IMR-90 (cell line): Measurements from ENCODE around the gene DISC1. TPM values are rescaled to one million over a fixed set of nuclear protein-coding genes. Genes with fewer than 3 reads are reported as not detected.

Experiments used
- ATAC-seq: fragments of 200-7000 bp; cut with Tn5 transposase; 2 replicates; pipeline ENCODE4 v1.9.1; 2020; ENCODE audit warnings: low read depth, mild to moderate bottlenecking, moderate library complexity
- BruUV-seq: library from RNA; stranded (reverse); fragments of 400-500 nt; replicated peaks from 2 replicates; lab custom pipeline; 2021; lab: Mats Ljungman, UMichigan
- CTCF ChIA-PET: fragments of 300-600 bp; formaldehyde crosslinking; extraction: SDS; loops from one replicate; lab custom pipeline; 2021; ENCODE audit warnings: antibody characterized with exemption; lab: Yijun Ruan, JAX
- POLR2A ChIA-PET: fragments of 300-600 bp; sonication (Branson Sonifier 250); formaldehyde crosslinking; loops from one replicate; lab custom pipeline; 2022; ENCODE audit warnings: antibody characterized with exemption; ENCODE audit not compliant: unreplicated experiment; lab: Charles Lee
- DNase-seq: peaks from one replicate; pipeline ENCODE4 v3.0.0; 2013
- H2AFZ ChIP-seq: replicated peaks from 2 replicates; pipeline ENCODE3; 2013; ENCODE audit warnings: low read length, mild to moderate bottlenecking; ENCODE audit not compliant: poor library complexity
- H2AK5ac ChIP-seq: 2 replicates; pipeline ENCODE4 v1.6.1; 2013; ENCODE audit warnings: low read depth, low read length, inconsistent platforms
- H2AK9ac ChIP-seq: replicated peaks from 2 replicates; pipeline ENCODE3; 2013; ENCODE audit warnings: mild to moderate bottlenecking, low read depth, low read length, moderate library complexity; ENCODE audit not compliant: poor library complexity
- H2BK120ac ChIP-seq: 2 replicates; pipeline ENCODE4 v1.6.1; 2013; ENCODE audit warnings: low read depth, low read length, inconsistent platforms
- H2BK15ac ChIP-seq: 3 replicates; pipeline ENCODE4 v1.6.1; 2013; ENCODE audit warnings: low read depth, low read length, inconsistent platforms
- H2BK20ac ChIP-seq: 2 replicates; pipeline ENCODE4 v1.6.1; 2013; ENCODE audit warnings: low read depth, mild to moderate bottlenecking, inconsistent platforms, low read length, moderate library complexity
- H2BK5ac ChIP-seq: 2 replicates; pipeline ENCODE4 v1.6.1; 2013; ENCODE audit warnings: mild to moderate bottlenecking, low read depth, low read length, inconsistent platforms; ENCODE audit not compliant: poor library complexity, severe bottlenecking
- H3K14ac ChIP-seq: replicated peaks from 2 replicates; pipeline ENCODE4 v1.6.1; 2013; ENCODE audit warnings: low read depth, low read length, inconsistent platforms
- H3K18ac ChIP-seq: 2 replicates; pipeline ENCODE4 v1.6.1; 2013; ENCODE audit warnings: low read depth, low read length, control low read depth
- H3K23ac ChIP-seq: 2 replicates; pipeline ENCODE4 v1.6.1; 2013; ENCODE audit warnings: low read depth, low read length, inconsistent platforms
- H3K27ac ChIP-seq: 2 replicates; pipeline ENCODE4 v1.5.1; 2013; ENCODE audit warnings: mild to moderate bottlenecking, control low read depth, low read length; ENCODE audit not compliant: insufficient read depth
- H3K27me3 ChIP-seq: 2 replicates; pipeline ENCODE4 v1.6.1; 2013; ENCODE audit warnings: low read length; ENCODE audit not compliant: control insufficient read depth, insufficient read depth
- H3K36me3 ChIP-seq: 2 replicates; pipeline ENCODE4 v1.6.1; 2013; ENCODE audit warnings: low read length, mixed read lengths; ENCODE audit not compliant: control insufficient read depth, insufficient read depth
- H3K4ac ChIP-seq: 2 replicates; pipeline ENCODE4 v1.6.1; 2013; ENCODE audit warnings: low read depth, low read length, inconsistent platforms
- H3K4me1 ChIP-seq: 2 replicates; pipeline ENCODE4 v1.6.1; 2013; ENCODE audit warnings: low read length, mixed read lengths; ENCODE audit not compliant: control insufficient read depth, insufficient read depth
- H3K4me2 ChIP-seq: 2 replicates; pipeline ENCODE4 v1.6.1; 2013; ENCODE audit warnings: low read depth, mild to moderate bottlenecking, control low read depth, low read length, moderate library complexity
- H3K4me3 ChIP-seq: 2 replicates; pipeline ENCODE4 v1.5.1; 2013; ENCODE audit warnings: low read depth, mild to moderate bottlenecking, control low read depth, low read length, moderate library complexity; ENCODE audit not compliant: insufficient read depth
- H3K56ac ChIP-seq: 2 replicates; pipeline ENCODE4 v1.6.1; 2013; ENCODE audit warnings: low read length, inconsistent platforms; ENCODE audit not compliant: insufficient read depth; ENCODE audit errors: extremely low read depth
- H3K79me1 ChIP-seq, 2 experiments: 2 replicates each; pipeline ENCODE4 v1.6.1; 2013; ENCODE audit warnings: low read length in 2 of 2, inconsistent platforms in 1 of 2, low read depth in 1 of 2
- H3K9ac ChIP-seq: 2 replicates; pipeline ENCODE4 v1.6.1; 2013; ENCODE audit warnings: low read depth, low read length, control low read depth
- H3K9me1 ChIP-seq: 2 replicates; pipeline ENCODE4 v1.6.1; 2013; ENCODE audit warnings: low read length, inconsistent platforms; ENCODE audit not compliant: insufficient read depth
- H3K9me3 ChIP-seq: 2 replicates; pipeline ENCODE4 v1.6.1; 2013; ENCODE audit warnings: low read length; ENCODE audit not compliant: control insufficient read depth, insufficient read depth
- H4K20me1 ChIP-seq: 2 replicates; pipeline ENCODE4 v1.6.1; 2013; ENCODE audit warnings: low read length, inconsistent platforms; ENCODE audit not compliant: insufficient read depth
- H4K5ac ChIP-seq: 2 replicates; pipeline ENCODE4 v1.6.1; 2013; ENCODE audit warnings: mild to moderate bottlenecking, low read depth, low read length, control low read depth
- H4K8ac ChIP-seq, 2 experiments: 2 replicates each; pipeline ENCODE4 v1.6.1; 2013; ENCODE audit warnings: low read depth in 2 of 2, low read length in 2 of 2, control low read depth in 1 of 2, inconsistent platforms in 1 of 2
- H4K91ac ChIP-seq: 2 replicates; pipeline ENCODE4 v1.6.1; 2013; ENCODE audit warnings: low read depth, low read length, inconsistent platforms; ENCODE audit not compliant: insufficient read depth
- BHLHE40 ChIP-seq: fragments of 150-350 bp; IDR thresholded peaks from 2 replicates; pipeline ENCODE4 v1.6.1; 2016; ENCODE audit warnings: mild to moderate bottlenecking, low read depth, low read length
- MAFK ChIP-seq: IDR thresholded peaks from 2 replicates; pipeline ENCODE4 v1.6.1; 2012; ENCODE audit warnings: low read depth, low read length, improper control_type of control experiment
- MAZ ChIP-seq: IDR thresholded peaks from 2 replicates; pipeline ENCODE4 v1.6.1; 2012; ENCODE audit warnings: low read depth, mild to moderate bottlenecking, low read length, improper control_type of control experiment, moderate library complexity, borderline replicate concordance
- NFE2L2 ChIP-seq: fragments of 150-350 bp; IDR thresholded peaks from 2 replicates; pipeline ENCODE4 v1.6.1; 2016; ENCODE audit warnings: low read depth, mild to moderate bottlenecking, low read length
- POLR2A ChIP-seq: IDR thresholded peaks from 2 replicates; pipeline ENCODE4 v1.6.1; 2012; ENCODE audit warnings: mild to moderate bottlenecking, low read depth, low read length
- RAD21 ChIP-seq: IDR thresholded peaks from 2 replicates; pipeline ENCODE4 v1.6.1; 2012; ENCODE audit warnings: low read length, improper control_type of control experiment
- RCOR1 ChIP-seq: IDR thresholded peaks from 2 replicates; pipeline ENCODE4 v1.6.1; 2012; ENCODE audit warnings: mild to moderate bottlenecking, low read length, improper control_type of control experiment; ENCODE audit not compliant: insufficient replicate concordance
- WGBS, 2 experiments: methylation state at CpG; one replicate each; pipeline versions ENCODE4 v1.1.5 to v1.1.7; 2013; ENCODE audit warnings: missing lambda C conversion rate in 2 of 2; ENCODE audit not compliant: insufficient read length in 1 of 2; ENCODE audit errors: extremely low coverage in 2 of 2; 5-methylcytosine and 5-hydroxymethylcytosine counted together
- dilution Hi-C: fragments of 300-500 bp; cut with HindIII; formaldehyde crosslinking; loops from one replicate; pipeline ENCODE4 v1.14.3; 2018; ENCODE audit warnings: low sequenced_read_pairs; ENCODE audit not compliant: unreplicated experiment
- in situ Hi-C: fragments of 300-500 bp; cut with MboI; formaldehyde crosslinking; loops from 3 replicates; pipeline ENCODE4 v1.14.3; 2019; ENCODE audit warnings: low sequenced_read_pairs, inconsistent platforms, mixed read lengths
- intact Hi-C: fragments of 100-400 bp; cut with micrococcal nuclease; formaldehyde crosslinking; loops from 2 replicates; pipeline ENCODE4 v1.10.0; 2022
- polyA plus RNA-seq, 3 experiments: library from polyadenylated mRNA; depleted of rRNA; stranded (reverse); fragments of >200 nt; gene quantifications; 2 replicates each; pipeline ENCODE4 v1.2.3, GENCODE V29; 2012; ENCODE audit warnings: low replicate concordance in 1 of 3
- total RNA-seq: library from RNA; depleted of rRNA; stranded (reverse); fragments of >200 nt; gene quantifications from 2 replicates; pipeline ENCODE4 v1.2.3, GENCODE V29; 2012
- TF ChIP-seq, protein P1 (sequence below): fragments of 150-350 bp; IDR thresholded peaks from 2 replicates; pipeline ENCODE4 v1.6.1; 2017; ENCODE audit warnings: mild to moderate bottlenecking, antibody characterized with exemption, low read length, low read depth

Gene DISC1
- total and polyA plus RNA-seq, 2 of the 4 experiments (the other 2 are of a cell fraction): 2.2 to 7.0 TPM

DNA sequence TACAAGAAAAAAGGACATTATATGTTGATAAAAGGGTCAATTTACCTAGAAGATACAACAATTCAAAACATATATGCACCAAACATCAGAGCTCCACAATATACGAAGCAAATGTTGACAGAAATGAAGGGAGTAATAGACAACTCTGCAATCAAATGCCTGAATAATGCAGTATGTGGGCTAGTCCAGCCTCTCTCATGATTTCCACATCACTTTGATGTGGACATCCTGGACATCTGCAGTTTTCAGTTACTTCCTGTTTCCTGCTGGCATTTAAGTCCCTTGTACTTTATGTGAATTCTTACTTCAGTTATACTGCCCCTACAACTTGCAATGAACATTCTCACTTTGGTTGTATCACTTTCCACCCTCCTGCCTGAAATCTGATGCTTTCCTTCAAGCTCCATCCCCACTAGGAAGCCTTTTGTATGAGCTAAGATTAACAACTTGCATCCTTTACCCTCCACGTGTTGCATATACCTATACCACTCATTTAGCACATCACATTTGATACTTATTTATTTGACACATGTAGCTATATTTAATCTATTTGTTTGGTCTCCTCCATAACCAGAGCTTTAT lies 36.7 kb downstream of the DISC1 start:
- Histone ChIP-seq H2BK120ac (no peak overlapping the region), H2BK20ac (no peak overlapping the region), H4K8ac (no peak overlapping the region), H4K91ac (no peak overlapping the region), H3K27ac (no peak overlapping the region), H2AK5ac (no peak overlapping the region), H3K79me1 (peaks cover 3 to 6% of the 10 kb centered on the region in 2 experiments; a peak in 2 of 4 replicates), H3K56ac (no peak overlapping the region), H3K4me1 (peaks cover 3% of the 10 kb centered on the region), H3K4me3 (no peak overlapping the region), H3K4ac (no peak overlapping the region), H3K14ac (no peak overlapping the region), H3K23ac (no peak overlapping the region), H2AK9ac (no peak overlapping the region), H3K18ac (no peak overlapping the region; the same call in 1 of the 2 replicates), H3K9me1 (peaks cover 3% of the 10 kb centered on the region; the same call in 1 of the 2 replicates), H4K20me1 (no peaks in the 10 kb centered on the region), H2AFZ (no peak overlapping the region), H3K27me3 (no peaks in the 10 kb centered on the region), H2BK5ac (no peak overlapping the region), H2BK15ac (no peak overlapping the region), H3K36me3 (no peaks in the 10 kb centered on the region), H3K4me2 (no peak overlapping the region), H3K9ac (no peak overlapping the region), H3K9me3 (no peaks in the 10 kb centered on the region), H4K5ac (no peak overlapping the region; the same call in 1 of the 2 replicates)
- intact Hi-C loops: no loop called here
- TF ChIP-seq MAZ: no peak
- TF ChIP-seq RAD21: no peak
- no peak for TF ChIP-seq NFE2L2
- no peak for TF ChIP-seq RCOR1
- TF ChIP-seq MAFK: no peak
- TF ChIP-seq POLR2A: no peak
- TF ChIP-seq, protein P1, sequence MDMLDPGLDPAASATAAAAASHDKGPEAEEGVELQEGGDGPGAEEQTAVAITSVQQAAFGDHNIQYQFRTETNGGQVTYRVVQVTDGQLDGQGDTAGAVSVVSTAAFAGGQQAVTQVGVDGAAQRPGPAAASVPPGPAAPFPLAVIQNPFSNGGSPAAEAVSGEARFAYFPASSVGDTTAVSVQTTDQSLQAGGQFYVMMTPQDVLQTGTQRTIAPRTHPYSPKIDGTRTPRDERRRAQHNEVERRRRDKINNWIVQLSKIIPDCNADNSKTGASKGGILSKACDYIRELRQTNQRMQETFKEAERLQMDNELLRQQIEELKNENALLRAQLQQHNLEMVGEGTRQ: no peak
- TF ChIP-seq BHLHE40: no peak
- no CpG with 5 or more reads among the region's 2 CpGs for WGBS, 2 experiments
- CTCF ChIA-PET: no interaction called here
- ATAC-seq (no peak), DNase-seq (peak; percentile 46)
- in situ Hi-C loops: no loop called here
- dilution Hi-C loops: no loop called here
- BruUV-seq: no TSS peak
- POLR2A ChIA-PET: no interaction called here
